SK-N-MC (cell line): Measurements from ENCODE around the gene TMEM44.

Experiments used
- DNase-seq: peaks from one replicate; pipeline ENCODE4 v3.0.0-alpha.2; 2011; ENCODE audit warnings: low read depth, low spot score
- H3K27ac ChIP-seq: fragments of 200-600 bp; sonication (generic); 2 replicates; pipeline ENCODE4 v1.5.1; 2016; ENCODE audit warnings: mixed run types
- H3K36me3 ChIP-seq: fragments of 200-600 bp; sonication (generic); 2 replicates; pipeline ENCODE4 v1.6.1; 2017; ENCODE audit warnings: antibody characterized with exemption, low read length, mixed read lengths; ENCODE audit not compliant: insufficient read depth
- H3K4me3 ChIP-seq: fragments of 200-600 bp; sonication (generic); 2 replicates; pipeline ENCODE4 v1.5.1; 2016
- H3K9ac ChIP-seq: fragments of 200-600 bp; sonication (generic); 2 replicates; pipeline ENCODE4 v1.8.0; 2017; ENCODE audit warnings: mixed run types, mixed read lengths; ENCODE audit not compliant: insufficient read length
- H3K9me3 ChIP-seq: fragments of 200-600 bp; sonication (generic); 2 replicates; pipeline ENCODE4 v1.6.1; 2017; ENCODE audit warnings: low read depth, mild to moderate bottlenecking, antibody characterized with exemption, low read length, moderate library complexity, mixed read lengths
- EZH2 ChIP-seq: fragments of 200-600 bp; sonication (generic); IDR thresholded peaks from one replicate; pipeline ENCODE4 v1.6.1; 2017; ENCODE audit warnings: antibody characterized with exemption
- FOXP2 ChIP-seq: optimal IDR thresholded peaks from 2 replicates; pipeline ENCODE3; 2011; ENCODE audit warnings: mild to moderate bottlenecking, moderate library complexity; ENCODE audit not compliant: insufficient read depth; ENCODE audit errors: extremely low read length, control extremely low read depth
- POLR2AphosphoS5 ChIP-seq: IDR thresholded peaks from 2 replicates; pipeline ENCODE4 v1.6.1; 2012; ENCODE audit warnings: mild to moderate bottlenecking, low read depth, low read length, borderline replicate concordance

The TMEM44 gene

GRCh38 chr3:194621947-194622346 is 11.3 kb downstream of the TMEM44 start:
- Histone ChIP-seq H3K4me3 (no peak overlapping the region), H3K9ac (no peak overlapping the region), H3K9me3 (no peaks in the 10 kb centered on the region), H3K27ac (no peak overlapping the region), H3K36me3 (peaks cover 20% of the 10 kb centered on the region; the same call in 1 of the 2 replicates)
- no peak for DNase-seq
- TF ChIP-seq POLR2AphosphoS5 (no peak), FOXP2 (no peak), EZH2 (no peak)

GRCh38 chr3:194620196-194620595 is 13.0 kb downstream of the TMEM44 start:
- no peak for TF ChIP-seq FOXP2
- Histone ChIP-seq H3K36me3 (peaks cover 10% of the 10 kb centered on the region; the same call in 1 of the 2 replicates), H3K9me3 (no peaks in the 10 kb centered on the region), H3K4me3 (no peak overlapping the region), H3K27ac (no peak overlapping the region), H3K9ac (no peak overlapping the region)
- DNase-seq = no peak

- Histone ChIP-seq H3K27ac (no peak overlapping the region), H3K9ac (no peak overlapping the region), H3K9me3 (no peaks in the 10 kb centered on the region), H3K36me3 (peaks cover 7% of the 10 kb centered on the region; the same call in 1 of the 2 replicates), H3K4me3 (no peak overlapping the region)
- DNase-seq = no peak
- TF ChIP-seq POLR2AphosphoS5 (no peak), FOXP2 (no peak), EZH2 (no peak)
These were observed 13.5 kb downstream of the TMEM44 start for GRCh38 chr3:194619741-194620140.

- Histone ChIP-seq H3K4me3 (no peak overlapping the region), H3K9me3 (no peaks in the 10 kb centered on the region), H3K36me3 (peaks cover 9% of the 10 kb centered on the region; the same call in 1 of the 2 replicates), H3K9ac (no peak overlapping the region), H3K27ac (no peak overlapping the region)
- TF ChIP-seq EZH2 (no peak), FOXP2 (no peak), POLR2AphosphoS5 (no peak)
- DNase-seq = no peak
These were observed 14.2 kb downstream of the TMEM44 start for GRCh38 chr3:194618858-194619608.

GRCh38 chr3:194617827-194618226 is 15.4 kb downstream of the TMEM44 start:
- Histone ChIP-seq H3K9me3 (no peaks in the 10 kb centered on the region), H3K36me3 (peaks cover 10% of the 10 kb centered on the region; the same call in 1 of the 2 replicates), H3K4me3 (no peak overlapping the region), H3K27ac (no peak overlapping the region), H3K9ac (no peak overlapping the region)
- TF ChIP-seq EZH2 (no peak), POLR2AphosphoS5 (no peak), FOXP2 (no peak)
- DNase-seq = no peak

- Histone ChIP-seq H3K36me3 (peaks cover 10% of the 10 kb centered on the region; the same call in 1 of the 2 replicates), H3K27ac (no peak overlapping the region)
These were observed 16.0 kb downstream of the TMEM44 start for GRCh38 chr3:194617143-194617671.

GRCh38 chr3:194615226-194615625 is 18.0 kb downstream of the TMEM44 start:
- TF ChIP-seq POLR2AphosphoS5 (no peak), FOXP2 (no peak), EZH2 (no peak)
- no peaks in the 10 kb centered on the region for H3K9me3 ChIP-seq
- H3K4me3 ChIP-seq = no peak overlapping the region
- no peak overlapping the region for H3K27ac ChIP-seq
- H3K9ac ChIP-seq = no peak overlapping the region
- DNase-seq = no peak
- peaks cover 10% of the 10 kb centered on the region; the same call in 1 of the 2 replicates for H3K36me3 ChIP-seq

More at GRCh38 chr3:194617143-194617671, 16.0 kb downstream of the TMEM44 start:
- H3K9me3 ChIP-seq = no peaks in the 10 kb centered on the region
- no peak overlapping the region for H3K4me3 ChIP-seq
- no peak for DNase-seq
- no peak overlapping the region for H3K9ac ChIP-seq
- TF ChIP-seq FOXP2 = no peak
- no peak for TF ChIP-seq EZH2
- TF ChIP-seq POLR2AphosphoS5 = no peak

- no peak for DNase-seq
- H3K4me3 ChIP-seq = no peak overlapping the region
- no peak overlapping the region for H3K27ac ChIP-seq
- H3K9me3 ChIP-seq = no peaks in the 10 kb centered on the region
- H3K36me3 ChIP-seq = peaks cover 6% of the 10 kb centered on the region; the same call in 1 of the 2 replicates
- TF ChIP-seq FOXP2 = no peak
- TF ChIP-seq POLR2AphosphoS5 = no peak
- no peak for TF ChIP-seq EZH2
- H3K9ac ChIP-seq = no peak overlapping the region
These were observed 21.0 kb downstream of the TMEM44 start for GRCh38 chr3:194612221-194612620.
